PFSK-1 (cell line): ENCODE results near the gene MAP3K9. TPM values are rescaled to one million over a fixed set of nuclear protein-coding genes. Genes with fewer than 3 reads are reported as not detected.
A peak's percentile ranks its signal among the peaks of the same experiment; 100 is the strongest.

ENCODE experiments used
- FOXP2 ChIP-seq: optimal IDR thresholded peaks from 2 replicates; pipeline ENCODE3; 2011; ENCODE audit warnings: borderline replicate concordance, control low read depth, inconsistent platforms; ENCODE audit not compliant: insufficient read depth; ENCODE audit errors: extremely low read length, extremely low read depth
- POLR2AphosphoS5 ChIP-seq: IDR thresholded peaks from 2 replicates; pipeline ENCODE4 v1.6.1; 2012; ENCODE audit warnings: low read depth, mild to moderate bottlenecking, control low read depth, low read length, moderate library complexity
- SIN3A ChIP-seq: IDR thresholded peaks from 2 replicates; pipeline ENCODE4 v1.6.1; 2012; ENCODE audit warnings: mild to moderate bottlenecking, low read length, moderate library complexity, borderline replicate concordance; ENCODE audit not compliant: insufficient read depth
- TAF1 ChIP-seq: IDR thresholded peaks from 2 replicates; pipeline ENCODE4 v1.6.1; 2012; ENCODE audit warnings: low read length, control low read depth, borderline replicate concordance; ENCODE audit not compliant: insufficient read depth
- polyA plus RNA-seq: library from polyadenylated mRNA; unstranded; fragments of >200 nt; gene quantifications from one replicate; pipeline ENCODE4 v1.2.1, GENCODE V29; 2012; ENCODE audit warnings: low read depth, missing spikeins; ENCODE audit not compliant: insufficient read length
- TF ChIP-seq, protein P1 (sequence below), 2 experiments: IDR thresholded peaks; 2 replicates each; pipeline versions ENCODE4 v1.6.1 to v1.8.0; 2011 to 2012; ENCODE audit warnings: low read depth in 2 of 2, low read length in 2 of 2, control low read depth in 1 of 2, inconsistent platforms in 1 of 2, mild to moderate bottlenecking in 1 of 2, moderate library complexity in 1 of 2; ENCODE audit not compliant: insufficient read depth in 1 of 2

Gene MAP3K9
- polyA plus RNA-seq, result 1.7 TPM

DNA sequence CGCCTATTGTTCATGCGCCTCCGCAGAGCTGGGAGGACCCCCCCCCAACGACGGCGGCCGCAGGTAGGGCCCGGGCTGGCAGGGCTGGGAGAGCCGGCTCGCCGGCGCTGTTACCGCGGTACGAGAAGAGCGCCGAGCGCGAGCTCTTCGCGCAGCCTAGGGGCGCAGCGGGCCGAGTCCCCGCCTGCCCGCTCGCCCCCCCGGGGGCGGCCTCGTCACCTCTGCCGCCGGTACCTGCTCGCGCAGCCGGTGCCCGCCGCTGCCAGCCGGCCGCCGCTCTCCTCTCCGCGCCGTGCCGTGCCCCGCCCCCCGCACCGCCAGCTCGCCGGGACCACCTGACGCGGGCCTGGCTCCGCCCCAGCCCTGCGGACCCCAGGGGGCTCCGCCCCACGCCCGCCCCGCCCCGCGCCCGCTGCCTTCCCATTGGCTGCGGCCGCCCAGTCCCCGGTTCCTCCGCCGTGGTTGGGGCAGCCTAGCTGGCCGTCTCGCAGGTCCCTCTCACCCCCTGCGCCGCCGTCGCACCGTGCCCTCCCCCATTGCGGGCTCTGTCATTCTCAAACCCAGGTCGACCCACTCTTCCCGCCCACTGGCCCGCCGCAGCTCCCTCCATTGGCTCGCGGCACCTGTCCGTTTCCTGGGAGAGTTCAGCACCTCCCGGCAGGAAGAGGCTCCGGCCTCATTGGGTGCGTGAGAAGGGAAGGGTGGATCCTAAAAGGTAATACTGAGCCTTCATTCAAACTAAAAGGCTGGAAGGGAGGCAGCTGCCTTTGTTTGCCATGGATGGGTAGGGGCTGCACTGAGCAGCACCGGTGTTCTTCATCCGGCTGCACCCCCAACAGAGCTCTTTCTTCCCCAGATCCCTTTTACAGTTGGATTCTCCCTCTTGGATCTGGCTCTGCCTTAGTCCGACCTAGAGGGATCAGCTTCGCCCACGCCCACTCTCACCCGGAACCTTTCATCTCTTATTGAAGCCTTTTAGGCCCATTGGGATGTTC lies at the start of gene MAP3K9:
Gene MAP3K9, minus strand, starts transcription at position 289 of the 995 bp plus-strand sequence. CDS start 342 bp downstream, outside the sequence.
- TF ChIP-seq POLR2AphosphoS5, result no peak
- peak; percentile 18; the same call in 1 of the 2 replicates for TF ChIP-seq TAF1
- TF ChIP-seq SIN3A, result no peak
- TF ChIP-seq FOXP2, result peak; percentile 53
- TF ChIP-seq, protein P1, sequence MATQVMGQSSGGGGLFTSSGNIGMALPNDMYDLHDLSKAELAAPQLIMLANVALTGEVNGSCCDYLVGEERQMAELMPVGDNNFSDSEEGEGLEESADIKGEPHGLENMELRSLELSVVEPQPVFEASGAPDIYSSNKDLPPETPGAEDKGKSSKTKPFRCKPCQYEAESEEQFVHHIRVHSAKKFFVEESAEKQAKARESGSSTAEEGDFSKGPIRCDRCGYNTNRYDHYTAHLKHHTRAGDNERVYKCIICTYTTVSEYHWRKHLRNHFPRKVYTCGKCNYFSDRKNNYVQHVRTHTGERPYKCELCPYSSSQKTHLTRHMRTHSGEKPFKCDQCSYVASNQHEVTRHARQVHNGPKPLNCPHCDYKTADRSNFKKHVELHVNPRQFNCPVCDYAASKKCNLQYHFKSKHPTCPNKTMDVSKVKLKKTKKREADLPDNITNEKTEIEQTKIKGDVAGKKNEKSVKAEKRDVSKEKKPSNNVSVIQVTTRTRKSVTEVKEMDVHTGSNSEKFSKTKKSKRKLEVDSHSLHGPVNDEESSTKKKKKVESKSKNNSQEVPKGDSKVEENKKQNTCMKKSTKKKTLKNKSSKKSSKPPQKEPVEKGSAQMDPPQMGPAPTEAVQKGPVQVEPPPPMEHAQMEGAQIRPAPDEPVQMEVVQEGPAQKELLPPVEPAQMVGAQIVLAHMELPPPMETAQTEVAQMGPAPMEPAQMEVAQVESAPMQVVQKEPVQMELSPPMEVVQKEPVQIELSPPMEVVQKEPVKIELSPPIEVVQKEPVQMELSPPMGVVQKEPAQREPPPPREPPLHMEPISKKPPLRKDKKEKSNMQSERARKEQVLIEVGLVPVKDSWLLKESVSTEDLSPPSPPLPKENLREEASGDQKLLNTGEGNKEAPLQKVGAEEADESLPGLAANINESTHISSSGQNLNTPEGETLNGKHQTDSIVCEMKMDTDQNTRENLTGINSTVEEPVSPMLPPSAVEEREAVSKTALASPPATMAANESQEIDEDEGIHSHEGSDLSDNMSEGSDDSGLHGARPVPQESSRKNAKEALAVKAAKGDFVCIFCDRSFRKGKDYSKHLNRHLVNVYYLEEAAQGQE (IDR thresholded peaks at IDR 0.05; ENCODE audit: insufficient read depth in 1 of 2, low read depth in 2 of 2, low read length in 2 of 2), result no peak

DNA sequence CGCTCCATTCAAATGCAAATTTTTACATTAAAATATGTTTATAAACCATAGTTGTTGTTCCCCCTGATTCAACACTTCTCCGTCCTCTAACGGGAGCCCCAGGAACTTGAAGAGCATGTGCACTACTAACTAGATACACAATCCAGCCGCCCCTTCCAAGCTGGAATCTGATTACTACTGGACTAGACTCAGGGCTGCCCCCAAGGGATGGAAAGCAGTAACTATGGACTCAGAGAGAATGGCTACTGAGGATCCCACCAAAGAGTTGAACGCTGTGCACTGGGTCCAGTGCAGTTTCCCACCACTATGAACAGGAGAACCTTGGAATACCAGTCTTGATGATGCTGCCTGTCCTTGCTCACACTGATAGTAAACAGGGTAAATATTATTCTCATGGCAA lies 49.3 kb upstream of the MAP3K9 start:
- TF ChIP-seq SIN3A (no peak), FOXP2 (no peak), TAF1 (no peak), POLR2AphosphoS5 (no peak)
- TF ChIP-seq, protein P1 (IDR thresholded peaks at IDR 0.05; ENCODE audit: insufficient read depth in 1 of 2, low read depth in 2 of 2, low read length in 2 of 2), result no peak

DNA sequence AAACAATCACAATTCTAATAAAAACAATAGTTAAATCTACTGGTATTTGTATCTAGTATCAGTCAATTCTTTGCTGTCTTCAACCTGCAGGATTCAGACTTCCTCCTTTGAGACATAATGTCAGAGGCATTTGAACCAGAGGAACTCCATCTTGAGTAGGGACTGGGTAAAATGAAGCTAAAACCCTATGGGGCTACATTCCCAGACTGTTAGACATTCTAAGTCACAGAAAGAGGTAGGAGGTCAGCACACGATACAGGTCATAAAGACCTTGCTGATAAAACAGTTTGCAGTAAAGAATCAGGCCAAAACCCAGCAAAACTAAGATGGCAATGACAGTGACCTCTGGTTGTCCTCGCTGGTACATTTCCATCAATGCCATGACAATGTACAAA lies 48.2 kb upstream of the MAP3K9 start:
- TF ChIP-seq SIN3A (no peak), POLR2AphosphoS5 (no peak), TAF1 (no peak)

DNA sequence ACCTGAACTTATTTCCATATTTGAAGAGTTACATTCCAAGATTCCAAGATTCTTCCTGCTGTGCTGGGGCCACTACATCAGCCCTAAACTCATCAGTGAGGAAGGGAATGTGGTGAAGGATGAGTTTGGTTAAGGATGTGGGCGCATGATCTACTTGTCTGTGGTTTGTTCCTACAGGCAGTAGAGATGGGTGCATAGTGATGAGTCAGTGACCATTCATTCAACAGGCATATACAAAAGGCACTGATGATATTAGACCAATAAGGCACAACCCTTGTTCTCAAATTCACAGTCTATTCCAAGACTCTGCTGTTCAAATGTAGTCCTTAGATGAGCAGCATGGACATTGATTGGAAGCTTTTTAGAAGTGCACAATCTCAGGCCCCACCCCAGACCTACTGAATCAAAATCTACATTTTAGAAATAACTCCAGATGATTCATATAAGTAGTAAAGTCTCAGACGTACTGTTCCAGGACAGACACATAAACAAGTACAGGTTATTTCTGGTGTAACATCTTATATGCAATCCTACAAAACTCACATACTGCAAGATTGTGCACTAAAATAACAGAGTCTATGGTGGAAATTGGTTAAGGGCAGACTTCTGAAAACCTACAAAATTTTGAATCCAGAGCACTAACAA lies 47.7 kb upstream of the MAP3K9 start:
- TF ChIP-seq TAF1 (no peak), SIN3A (no peak), POLR2AphosphoS5 (no peak), FOXP2 (no peak)

DNA sequence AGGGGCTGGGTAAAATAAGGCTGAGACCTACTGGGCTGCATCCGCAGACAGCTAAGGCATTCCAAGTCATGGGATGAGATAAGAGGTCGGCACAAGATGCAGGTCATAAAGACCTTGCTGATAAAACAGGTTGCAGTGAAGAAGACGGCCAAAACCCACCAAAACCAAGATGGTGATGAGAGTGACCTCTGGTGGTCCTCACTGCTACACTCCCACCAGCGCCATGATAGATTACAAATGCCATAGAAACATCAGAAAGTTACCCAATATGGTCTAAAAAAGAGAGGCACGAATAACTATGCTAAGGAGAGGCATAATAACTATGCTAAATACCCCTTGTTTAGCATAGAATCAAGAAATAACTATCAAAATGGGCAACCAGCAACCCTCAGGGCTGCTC lies 46.2 kb upstream of the MAP3K9 start:
- no peak for TF ChIP-seq FOXP2
- TF ChIP-seq POLR2AphosphoS5, result no peak
- TF ChIP-seq TAF1, result no peak
- no peak for TF ChIP-seq SIN3A
- TF ChIP-seq, protein P1 (IDR thresholded peaks at IDR 0.05; ENCODE audit: insufficient read depth in 1 of 2, low read depth in 2 of 2, low read length in 2 of 2), result no peak
